PFSK-1 (cell line): Measurements from ENCODE around the gene F11.

Source experiments
- FOXP2 ChIP-seq: optimal IDR thresholded peaks from 2 replicates; pipeline ENCODE3; 2011; ENCODE audit warnings: borderline replicate concordance, control low read depth, inconsistent platforms; ENCODE audit not compliant: insufficient read depth; ENCODE audit errors: extremely low read length, extremely low read depth
- POLR2AphosphoS5 ChIP-seq: IDR thresholded peaks from 2 replicates; pipeline ENCODE4 v1.6.1; 2012; ENCODE audit warnings: low read depth, mild to moderate bottlenecking, control low read depth, low read length, moderate library complexity
- REST ChIP-seq, 2 experiments: IDR thresholded peaks; 2 replicates each; pipeline versions ENCODE4 v1.6.1 to v1.8.0; 2011 to 2012; ENCODE audit warnings: low read depth in 2 of 2, low read length in 2 of 2, control low read depth in 1 of 2, inconsistent platforms in 1 of 2, mild to moderate bottlenecking in 1 of 2, moderate library complexity in 1 of 2; ENCODE audit not compliant: insufficient read depth in 1 of 2
- SIN3A ChIP-seq: IDR thresholded peaks from 2 replicates; pipeline ENCODE4 v1.6.1; 2012; ENCODE audit warnings: mild to moderate bottlenecking, low read length, moderate library complexity, borderline replicate concordance; ENCODE audit not compliant: insufficient read depth
- TAF1 ChIP-seq: IDR thresholded peaks from 2 replicates; pipeline ENCODE4 v1.6.1; 2012; ENCODE audit warnings: low read length, control low read depth, borderline replicate concordance; ENCODE audit not compliant: insufficient read depth

Gene F11

DNA sequence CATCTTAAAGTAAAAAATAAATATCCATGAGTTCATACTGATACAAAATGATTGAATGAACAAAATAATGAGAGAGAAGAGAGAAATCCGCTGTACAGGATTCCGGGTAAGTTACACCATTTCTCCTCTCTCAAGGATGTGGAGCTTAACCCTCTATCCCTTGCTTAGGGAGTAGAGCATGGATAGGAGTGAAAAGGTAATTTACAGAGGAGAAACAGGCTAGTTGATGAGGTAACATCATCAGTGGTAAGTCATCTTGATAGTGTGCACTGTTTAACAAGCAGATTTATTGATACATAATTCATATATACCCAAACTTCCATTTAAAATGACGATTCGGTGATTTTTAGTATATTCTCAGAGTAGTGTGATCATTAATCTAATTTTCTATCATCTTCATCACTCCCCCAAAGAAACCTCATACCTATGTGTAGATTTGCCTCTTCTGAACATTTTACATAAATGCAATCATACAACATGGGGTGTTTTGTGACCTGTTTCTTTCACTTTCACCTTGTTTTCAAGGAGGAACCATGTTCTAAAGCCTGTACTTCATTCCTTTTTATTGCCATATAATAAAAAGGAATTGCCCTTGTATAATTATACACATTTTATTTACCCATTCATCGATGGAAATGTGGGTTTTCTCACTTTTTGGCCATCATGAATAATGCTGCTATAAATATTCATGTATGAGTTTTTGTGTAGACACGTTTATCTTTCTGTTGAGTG, 34.8 kb downstream of the F11 start:
- no peak for TF ChIP-seq TAF1
- TF ChIP-seq SIN3A = no peak
- TF ChIP-seq REST (IDR thresholded peaks at IDR 0.05; ENCODE audit: insufficient read depth in 1 of 2, low read depth in 2 of 2, low read length in 2 of 2) = no peak
- no peak for TF ChIP-seq POLR2AphosphoS5

- TF ChIP-seq POLR2AphosphoS5 (no peak), TAF1 (no peak), REST (IDR thresholded peaks at IDR 0.05; ENCODE audit: insufficient read depth in 1 of 2, low read depth in 2 of 2, low read length in 2 of 2) (no peak), FOXP2 (no peak), SIN3A (no peak)
Observed at GRCh38 chr4:186304216-186304615, 38.2 kb downstream of the F11 start.

- TF ChIP-seq FOXP2 (no peak), REST (IDR thresholded peaks at IDR 0.05; ENCODE audit: insufficient read depth in 1 of 2, low read depth in 2 of 2, low read length in 2 of 2) (no peak)
Observed at GRCh38 chr4:186304866-186305505, 39.0 kb downstream of the F11 start.

- no peak for TF ChIP-seq FOXP2
- no peak for TF ChIP-seq REST (IDR thresholded peaks at IDR 0.05; ENCODE audit: insufficient read depth in 1 of 2, low read depth in 2 of 2, low read length in 2 of 2)
- TF ChIP-seq SIN3A = no peak
- TF ChIP-seq POLR2AphosphoS5 = no peak
- TF ChIP-seq TAF1 = no peak
Observed at GRCh38 chr4:186307497-186307896, 41.5 kb downstream of the F11 start.

GRCh38 chr4:186307916-186308315, 41.9 kb downstream of the F11 start:
- no peak for TF ChIP-seq TAF1
- TF ChIP-seq FOXP2 = no peak
- no peak for TF ChIP-seq SIN3A
- TF ChIP-seq REST (IDR thresholded peaks at IDR 0.05; ENCODE audit: insufficient read depth in 1 of 2, low read depth in 2 of 2, low read length in 2 of 2) = no peak
- no peak for TF ChIP-seq POLR2AphosphoS5
